ENCODE data around the gene SLC16A1. TPM values are rescaled to one million over a fixed set of nuclear protein-coding genes. Genes with fewer than 3 reads are reported as not detected.

Gene SLC16A1
- total and polyA plus RNA-seq, 4 donors = 28.3 to 87.3 (median 34.5) TPM

GRCh38 chr1:112929979-112930378, 26.0 kb downstream of the SLC16A1 start (continued):
- TF ChIP-seq JUND (IDR thresholded peaks at IDR 0.05) (no peak), ZBTB33 (IDR thresholded peaks at IDR 0.05) (no peak)

- Histone ChIP-seq H3K9me3 (ENCODE audit: control insufficient read depth in 4 of 4, low read length in 3 of 4) (no peaks in the 10 kb centered on the region), H3K9ac (ENCODE audit: low read depth in 1 of 2, low read length in 2 of 2) (no peak overlapping the region), H3K27me3 (ENCODE audit: control insufficient read depth in 4 of 4, insufficient read depth in 4 of 4, low read length in 3 of 4) (no peaks in the 10 kb centered on the region), H3K36me3 (ENCODE audit: control insufficient read depth in 4 of 4, insufficient read depth in 3 of 4, low read depth in 1 of 4, low read length in 3 of 4) (peaks cover 0 to 6% (median 0%) of the 10 kb centered on the region in 4 donors), H3K4me1 (ENCODE audit: control insufficient read depth in 4 of 4, insufficient read depth in 4 of 4, low read length in 3 of 4) (peaks cover 0 to 15% (median 8%) of the 10 kb centered on the region in 4 donors), H3K27ac (ENCODE audit: low read depth in 1 of 2, low read length in 2 of 2) (no peak overlapping the region), H3K4me3 (ENCODE audit: low read depth in 1 of 3, low read length in 3 of 3) (no peak overlapping the region)
- no peak for DNase-seq (ENCODE audit: low spot score)
- 96% methylated on average over 2 of the region's 2 CpGs for WGBS
- TF ChIP-seq ZBTB33 (IDR thresholded peaks at IDR 0.05) = no peak
Observed at GRCh38 chr1:112927462-112927990, 28.5 kb downstream of the SLC16A1 start.

- 96% methylated on average over 1 of the region's 1 CpG for WGBS
- H3K4me3 ChIP-seq (ENCODE audit: low read depth in 1 of 3, low read length in 3 of 3) = no peak overlapping the region
- H3K4me1 ChIP-seq (ENCODE audit: control insufficient read depth in 4 of 4, insufficient read depth in 4 of 4, low read length in 3 of 4) = peaks cover 0 to 15% (median 8%) of the 10 kb centered on the region in 4 donors
- no peaks in the 10 kb centered on the region for H3K9me3 ChIP-seq (ENCODE audit: control insufficient read depth in 4 of 4, low read length in 3 of 4)
- no peak overlapping the region for H3K27ac ChIP-seq (ENCODE audit: low read depth in 1 of 2, low read length in 2 of 2)
- DNase-seq (ENCODE audit: low spot score) = no peak
- no peak overlapping the region for H3K9ac ChIP-seq (ENCODE audit: low read depth in 1 of 2, low read length in 2 of 2)
- TF ChIP-seq HNF4A (conservative IDR thresholded peaks at IDR 0.05) = no peak
- no peak for TF ChIP-seq JUND (IDR thresholded peaks at IDR 0.05)
- TF ChIP-seq FOXA1 (IDR thresholded peaks at IDR 0.05) = no peak
- no peak for TF ChIP-seq ZBTB33 (IDR thresholded peaks at IDR 0.05)
- peaks cover 0 to 6% (median 1%) of the 10 kb centered on the region in 4 donors for H3K36me3 ChIP-seq (ENCODE audit: control insufficient read depth in 4 of 4, insufficient read depth in 3 of 4, low read depth in 1 of 4, low read length in 3 of 4)
- H3K27me3 ChIP-seq (ENCODE audit: control insufficient read depth in 4 of 4, insufficient read depth in 4 of 4, low read length in 3 of 4) = no peaks in the 10 kb centered on the region
Observed at GRCh38 chr1:112926858-112927257, 29.1 kb downstream of the SLC16A1 start.

- no peaks in the 10 kb centered on the region for H3K9me3 ChIP-seq (ENCODE audit: control insufficient read depth in 4 of 4, low read length in 3 of 4)
- H3K4me3 ChIP-seq (ENCODE audit: low read depth in 1 of 3, low read length in 3 of 3) = no peak overlapping the region
- TF ChIP-seq TAF1 (conservative IDR thresholded peaks at IDR 0.05) = no peak
- no peak overlapping the region for H3K27ac ChIP-seq (ENCODE audit: low read depth in 1 of 2, low read length in 2 of 2)
- peaks cover 0 to 6% (median 4%) of the 10 kb centered on the region in 4 donors for H3K36me3 ChIP-seq (ENCODE audit: control insufficient read depth in 4 of 4, insufficient read depth in 3 of 4, low read depth in 1 of 4, low read length in 3 of 4)
- 85% methylated on average over 3 of the region's 3 CpGs for WGBS
- peaks cover 0 to 15% (median 8%) of the 10 kb centered on the region in 4 donors for H3K4me1 ChIP-seq (ENCODE audit: control insufficient read depth in 4 of 4, insufficient read depth in 4 of 4, low read length in 3 of 4)
- no peak overlapping the region for H3K9ac ChIP-seq (ENCODE audit: low read depth in 1 of 2, low read length in 2 of 2)
- DNase-seq (ENCODE audit: low spot score) = no peak
- no peaks in the 10 kb centered on the region for H3K27me3 ChIP-seq (ENCODE audit: control insufficient read depth in 4 of 4, insufficient read depth in 4 of 4, low read length in 3 of 4)
Observed at GRCh38 chr1:112925015-112925414, 31.0 kb downstream of the SLC16A1 start.
